CD4-positive, alpha-beta T cell (primary cell): Measurements from ENCODE around the gene FFAR2. TPM values are rescaled to one million over a fixed set of nuclear protein-coding genes. Genes with fewer than 3 reads are reported as not detected.

ENCODE experiments used
- ATAC-seq: fragments of 200-7000 bp; cut with Tn5 transposase; one replicate; pipeline ENCODE4 v1.10.0; 2022; ENCODE audit warnings: mild to moderate bottlenecking; ENCODE audit not compliant: poor library complexity
- CTCF ChIA-PET: fragments of 350-600 bp; sonication (Branson Sonifier 250); formaldehyde crosslinking; loops from one replicate; lab custom pipeline; 2021; ENCODE audit warnings: antibody characterized with exemption, inconsistent platforms; lab: Charles Lee
- POLR2A ChIA-PET: fragments of 350-600 bp; sonication (Branson Sonifier 250); formaldehyde crosslinking; loops from one replicate; lab custom pipeline; 2021; ENCODE audit warnings: antibody characterized with exemption, inconsistent platforms; lab: Charles Lee
- DNase-seq, 14 experiments: peaks; one replicate each; pipeline ENCODE4 v3.0.0-alpha.2; 2013 to 2020; ENCODE audit warnings: mixed read lengths in 2 of 14
- H3K27ac ChIP-seq, 2 donors: one replicate each; pipeline versions ENCODE4 v1.5.1 to v1.7.0; 2013; ENCODE audit warnings: low read length in 2 of 2, low read depth in 1 of 2, mild to moderate bottlenecking in 1 of 2
- H3K27me3 ChIP-seq, 2 experiments: 1 replicate in 1 of 2; 2 replicates in 1 of 2; pipeline versions ENCODE4 v1.6.1 to v1.7.0; 2013; ENCODE audit warnings: low read length in 2 of 2, control low read depth in 1 of 2, mild to moderate bottlenecking in 1 of 2, moderate library complexity in 1 of 2; ENCODE audit not compliant: insufficient read depth in 2 of 2, control insufficient read depth in 1 of 2
- H3K36me3 ChIP-seq: one replicate; pipeline ENCODE4 v1.6.1; 2013; ENCODE audit warnings: low read length, control low read depth; ENCODE audit not compliant: insufficient read depth
- H3K4me1 ChIP-seq: one replicate; pipeline ENCODE4 v1.6.1; 2013; ENCODE audit warnings: low read length, control low read depth; ENCODE audit not compliant: insufficient read depth
- H3K4me3 ChIP-seq: one replicate; pipeline ENCODE4 v1.5.1; 2013; ENCODE audit warnings: mild to moderate bottlenecking, low read length, moderate library complexity
- H3K9me3 ChIP-seq, 2 experiments: 1 replicate in 1 of 2; 2 replicates in 1 of 2; pipeline versions ENCODE4 v1.6.1 to v1.7.0; 2013; ENCODE audit warnings: low read length in 2 of 2, mild to moderate bottlenecking in 2 of 2, control low read depth in 1 of 2, moderate library complexity in 1 of 2; ENCODE audit not compliant: control insufficient read depth in 1 of 2, insufficient read depth in 1 of 2
- H3K27ac Mint-ChIP-seq: one replicate; pipeline ENCODE4 v1.8.0; 2020; ENCODE audit warnings: mixed read lengths
- H3K27me3 Mint-ChIP-seq: one replicate; pipeline ENCODE4 v1.8.0; 2021; ENCODE audit warnings: mixed read lengths
- H3K36me3 Mint-ChIP-seq: one replicate; pipeline ENCODE4 v1.8.0; 2021; ENCODE audit warnings: low read depth, mixed read lengths
- H3K4me1 Mint-ChIP-seq: one replicate; pipeline ENCODE4 v1.8.0; 2021; ENCODE audit warnings: low read depth, mixed read lengths
- H3K4me3 Mint-ChIP-seq: one replicate; pipeline ENCODE4 v1.8.0; 2020; ENCODE audit warnings: mild to moderate bottlenecking, mixed read lengths
- H3K9me3 Mint-ChIP-seq: one replicate; pipeline ENCODE4 v1.8.0; 2020; ENCODE audit warnings: mixed read lengths
- CTCF ChIP-seq: fragments of 200-600 bp; IDR thresholded peaks from one replicate; pipeline ENCODE4 v1.8.0; 2022; ENCODE audit warnings: antibody characterized with exemption, mild to moderate bottlenecking
- intact Hi-C, 2 experiments: fragments of 100-400 bp; cut with DNase I in 1 of 2; cut with micrococcal nuclease in 1 of 2; formaldehyde crosslinking; loops; one replicate each; pipeline versions ENCODE4 v1.15.1 to v1.9.0; 2023 to 2025; cut with DNase I, micrococcal nuclease
- total RNA-seq, 174 experiments: library from RNA in 2 of 174; stranded (reverse) in 2 of 174; gene quantifications; one replicate each; pipeline ENCODE4 v1.2.3 and lab custom pipeline; 2021 to 2026

FFAR2 gene
- total RNA-seq, 2 experiments from 2014 or later, result 0.41 TPM; not detected in 1

GRCh38 chr19:35451338-35452096 is 3.5 kb downstream of the FFAR2 start:
- POLR2A ChIA-PET, result interaction anchor here (1.3 kb wide), 1 partner anchor 11 kb away, joined by 5 read pairs; no protein-coding TSS in a partner anchor
- peak; percentile 68 for ATAC-seq
- H3K27ac ChIP-seq, result no peak overlapping the region

GRCh38 chr19:35454663-35455062 is 6.6 kb downstream of the FFAR2 start:
- Mint-ChIP-seq H3K27ac (no peak overlapping the region), H3K36me3 (no peaks in the 10 kb centered on the region), H3K27me3 (no peaks in the 10 kb centered on the region), H3K9me3 (no peaks in the 10 kb centered on the region), H3K4me3 (no peak overlapping the region), H3K4me1 (peaks cover 41% of the 10 kb centered on the region)
- ChIA-PET CTCF (no interaction called here), POLR2A (interaction anchor here (0.7 to 1.7 kb wide), 2 partner anchors 8 to 39 kb away, joined by 3 to 5 read pairs; no protein-coding TSS in a partner anchor)
- H3K36me3 ChIP-seq, result no peaks in the 10 kb centered on the region
- no peaks in the 10 kb centered on the region for H3K9me3 ChIP-seq
- H3K4me3 ChIP-seq, result no peak overlapping the region
- peaks cover 46% of the 10 kb centered on the region for H3K4me1 ChIP-seq
- TF ChIP-seq CTCF, result no peak
- no peak for DNase-seq
- no peaks in the 10 kb centered on the region for H3K27me3 ChIP-seq
- intact Hi-C loops, result no loop called here
- H3K27ac ChIP-seq, result no peak overlapping the region
- no peak for ATAC-seq

More at GRCh38 chr19:35451338-35452096, 3.5 kb downstream of the FFAR2 start:
- H3K4me1 ChIP-seq, result peaks cover 51% of the 10 kb centered on the region
- H3K27me3 Mint-ChIP-seq, result peaks cover 6% of the 10 kb centered on the region
- H3K27ac Mint-ChIP-seq, result peak overlapping the region; percentile 4
- intact Hi-C loops, result no loop called here
- peak in 4 of 14 experiments; percentile 10 to 47 (median 39) for DNase-seq
- CTCF ChIA-PET, result interaction anchor here (1.7 kb wide), 1 partner anchor 11 kb away, joined by 5 read pairs; no protein-coding TSS in a partner anchor
- H3K4me3 Mint-ChIP-seq, result peak overlapping the region; percentile 32
- no peak for TF ChIP-seq CTCF
- H3K27me3 ChIP-seq, result peaks cover 0 to 4% of the 10 kb centered on the region in 2 experiments
- peaks cover 37% of the 10 kb centered on the region for H3K4me1 Mint-ChIP-seq
- no peaks in the 10 kb centered on the region for H3K36me3 ChIP-seq
- no peaks in the 10 kb centered on the region for H3K9me3 Mint-ChIP-seq
- H3K9me3 ChIP-seq, result no peaks in the 10 kb centered on the region
- no peaks in the 10 kb centered on the region for H3K36me3 Mint-ChIP-seq
- H3K4me3 ChIP-seq, result no peak overlapping the region

GRCh38 chr19:35455616-35456201 is 7.7 kb downstream of the FFAR2 start:
- ChIA-PET POLR2A (no interaction called here), CTCF (interaction anchor here (0.7 to 0.8 kb wide), 2 partner anchors 111 to 202 kb away, joined by 3 to 4 read pairs; no protein-coding TSS in a partner anchor)
- no peak overlapping the region for H3K27ac Mint-ChIP-seq
- Histone ChIP-seq H3K36me3 (no peaks in the 10 kb centered on the region), H3K4me3 (no peak overlapping the region), H3K27ac (no peak overlapping the region), H3K9me3 (no peaks in the 10 kb centered on the region), H3K27me3 (no peaks in the 10 kb centered on the region), H3K4me1 (peaks cover 41% of the 10 kb centered on the region)
- ATAC-seq (no peak), DNase-seq (no peak)
- peaks cover 43% of the 10 kb centered on the region for H3K4me1 Mint-ChIP-seq
- H3K9me3 Mint-ChIP-seq, result no peaks in the 10 kb centered on the region
- TF ChIP-seq CTCF, result no peak
- H3K27me3 Mint-ChIP-seq, result no peaks in the 10 kb centered on the region
- no peaks in the 10 kb centered on the region for H3K36me3 Mint-ChIP-seq
- H3K4me3 Mint-ChIP-seq, result no peak overlapping the region
- intact Hi-C loops, result no loop called here
